ENCODE data around the gene WDTC1. TPM values are rescaled to one million over a fixed set of nuclear protein-coding genes. Genes with fewer than 3 reads are reported as not detected.

WDTC1 gene
- total RNA-seq, 2 experiments from 2014 or later = 45.4 to 47.1 TPM

DNA sequence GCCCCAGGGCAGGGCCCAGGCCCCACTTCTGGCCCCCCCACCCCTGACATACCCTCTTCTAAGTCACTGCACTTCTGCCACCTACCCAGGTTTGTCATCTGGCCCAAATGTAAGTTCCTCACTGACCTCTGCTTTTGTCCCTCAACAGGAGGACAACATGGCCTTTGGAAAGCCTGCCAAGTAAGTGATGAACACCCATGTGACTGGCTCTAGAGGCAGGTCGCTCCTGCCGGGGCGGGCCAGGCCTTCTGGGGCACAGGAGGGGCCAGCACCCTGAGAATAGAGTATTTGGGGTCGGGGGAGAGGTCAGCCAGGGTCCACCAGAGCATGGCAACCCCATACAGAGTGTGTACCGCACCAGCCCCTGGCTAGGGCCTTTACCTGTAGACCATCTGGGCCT, 97.5 kb downstream of the WDTC1 start:
- ChIA-PET POLR2A (interaction anchor here (1.4 to 3.1 kb wide), 4 partner anchors 9 to 25 kb away, joined by 3 to 19 read pairs (median 6); partner anchors contain the start of gene SYTL1), CTCF (interaction anchor here (0.8 to 3.0 kb wide), 25 partner anchors 9 to 767 kb away, joined by 3 to 45 read pairs (median 6); partner anchors contain the start of genes MAP3K6 and SYTL1)
- Mint-ChIP-seq H3K27ac (peak overlapping the region; percentile 68), H3K36me3 (ENCODE audit: low read depth) (peaks cover 68% of the 10 kb centered on the region), H3K9me3 (no peaks in the 10 kb centered on the region), H3K4me1 (peaks cover 36% of the 10 kb centered on the region), H3K27me3 (no peaks in the 10 kb centered on the region), H3K4me3 (no peak overlapping the region)
- no peak for DNase-seq

DNA sequence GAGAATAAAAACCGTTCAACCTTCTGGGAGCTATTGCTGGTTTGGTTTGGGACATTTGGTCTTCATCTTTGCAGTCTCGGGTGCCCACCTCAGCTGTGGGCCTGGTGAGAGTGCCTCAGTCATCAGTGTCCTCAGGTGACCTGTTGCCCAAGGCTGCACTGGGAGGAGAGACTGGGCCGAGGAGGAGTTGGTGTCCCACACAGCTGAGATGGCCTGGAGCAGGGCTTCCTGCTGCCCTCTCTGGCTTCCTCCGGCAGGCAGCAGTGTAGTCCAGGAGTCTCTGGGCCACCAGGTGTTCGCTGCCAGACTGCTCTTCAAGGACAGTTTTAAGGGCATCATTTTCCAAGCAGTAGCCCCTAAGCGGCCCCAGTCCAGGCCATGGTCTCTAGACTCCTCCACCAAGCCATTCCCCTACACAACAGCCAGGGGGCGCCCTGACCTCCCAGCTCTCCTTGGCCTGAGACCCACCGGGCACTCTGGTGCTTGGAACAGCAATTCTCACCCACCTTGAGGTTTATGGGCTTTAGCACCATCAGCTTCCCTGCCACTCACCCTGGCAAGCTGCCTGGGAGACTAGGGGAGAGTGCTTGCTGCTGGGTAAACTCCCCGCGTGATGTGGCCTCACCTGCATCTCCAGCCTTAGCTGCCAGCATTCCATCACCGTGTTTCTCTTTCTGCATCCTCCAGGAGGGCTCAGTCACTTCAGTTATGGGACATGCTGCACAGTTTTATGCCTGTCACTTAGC, 98.3 kb downstream of the WDTC1 start:
- H3K4me3 Mint-ChIP-seq = no peak overlapping the region
- peak; percentile 66 for DNase-seq
- no peaks in the 10 kb centered on the region for H3K27me3 Mint-ChIP-seq
- ChIA-PET POLR2A (interaction anchor here (1.1 to 3.1 kb wide), 6 partner anchors 9 to 29 kb away, joined by 3 to 19 read pairs (median 5); partner anchors contain the start of gene SYTL1), CTCF (interaction anchor here (0.6 to 3.0 kb wide), 31 partner anchors 9 to 768 kb away, joined by 3 to 45 read pairs (median 4); partner anchors contain the start of genes MAP3K6, SLC9A1, SYTL1 and WDTC1)
- H3K27ac Mint-ChIP-seq = peak overlapping the region; percentile 68
- H3K9me3 Mint-ChIP-seq = no peaks in the 10 kb centered on the region
- peaks cover 34% of the 10 kb centered on the region for H3K4me1 Mint-ChIP-seq
- H3K36me3 Mint-ChIP-seq (ENCODE audit: low read depth) = peaks cover 66% of the 10 kb centered on the region

DNA sequence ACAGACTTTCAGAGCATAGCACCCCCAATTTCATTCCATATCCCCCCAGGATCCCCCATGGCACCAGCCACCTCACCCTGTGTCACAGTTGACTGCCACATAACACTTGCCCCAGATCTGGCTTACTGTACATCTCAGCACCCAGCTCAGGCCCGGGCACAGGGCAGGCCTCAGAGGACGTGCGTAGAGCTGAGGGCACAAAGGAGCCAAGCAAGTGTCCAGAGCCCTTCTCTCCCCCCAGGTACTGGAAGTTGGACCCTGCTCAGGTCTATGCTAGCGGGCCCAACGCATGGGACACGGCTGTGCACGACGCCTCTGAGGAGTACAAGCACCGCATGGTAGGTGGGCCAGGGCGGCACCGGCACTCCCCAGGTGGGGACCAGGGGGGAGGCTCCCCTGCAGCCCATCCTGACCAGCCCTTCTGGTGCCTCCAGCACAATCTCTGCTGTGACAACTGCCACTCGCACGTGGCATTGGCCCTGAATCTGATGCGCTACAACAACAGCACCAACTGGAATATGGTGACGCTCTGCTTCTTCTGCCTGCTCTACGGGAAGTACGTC, 99.4 kb downstream of the WDTC1 start:
- CTCF ChIA-PET = interaction anchor here (0.6 to 3.0 kb wide), 15 partner anchors 10 to 420 kb away, joined by 3 to 45 read pairs (median 6); partner anchors contain the start of genes SYTL1 and WDTC1
- Mint-ChIP-seq H3K36me3 (ENCODE audit: low read depth) (peaks cover 61% of the 10 kb centered on the region), H3K9me3 (no peaks in the 10 kb centered on the region), H3K4me1 (peaks cover 29% of the 10 kb centered on the region), H3K27ac (no peak overlapping the region), H3K4me3 (no peak overlapping the region), H3K27me3 (no peaks in the 10 kb centered on the region)
- POLR2A ChIA-PET = interaction anchor here (1.4 to 3.1 kb wide), 2 partner anchors 8 to 10 kb away, joined by 6 to 19 read pairs; partner anchors contain the start of gene SYTL1
- DNase-seq = no peak

DNA sequence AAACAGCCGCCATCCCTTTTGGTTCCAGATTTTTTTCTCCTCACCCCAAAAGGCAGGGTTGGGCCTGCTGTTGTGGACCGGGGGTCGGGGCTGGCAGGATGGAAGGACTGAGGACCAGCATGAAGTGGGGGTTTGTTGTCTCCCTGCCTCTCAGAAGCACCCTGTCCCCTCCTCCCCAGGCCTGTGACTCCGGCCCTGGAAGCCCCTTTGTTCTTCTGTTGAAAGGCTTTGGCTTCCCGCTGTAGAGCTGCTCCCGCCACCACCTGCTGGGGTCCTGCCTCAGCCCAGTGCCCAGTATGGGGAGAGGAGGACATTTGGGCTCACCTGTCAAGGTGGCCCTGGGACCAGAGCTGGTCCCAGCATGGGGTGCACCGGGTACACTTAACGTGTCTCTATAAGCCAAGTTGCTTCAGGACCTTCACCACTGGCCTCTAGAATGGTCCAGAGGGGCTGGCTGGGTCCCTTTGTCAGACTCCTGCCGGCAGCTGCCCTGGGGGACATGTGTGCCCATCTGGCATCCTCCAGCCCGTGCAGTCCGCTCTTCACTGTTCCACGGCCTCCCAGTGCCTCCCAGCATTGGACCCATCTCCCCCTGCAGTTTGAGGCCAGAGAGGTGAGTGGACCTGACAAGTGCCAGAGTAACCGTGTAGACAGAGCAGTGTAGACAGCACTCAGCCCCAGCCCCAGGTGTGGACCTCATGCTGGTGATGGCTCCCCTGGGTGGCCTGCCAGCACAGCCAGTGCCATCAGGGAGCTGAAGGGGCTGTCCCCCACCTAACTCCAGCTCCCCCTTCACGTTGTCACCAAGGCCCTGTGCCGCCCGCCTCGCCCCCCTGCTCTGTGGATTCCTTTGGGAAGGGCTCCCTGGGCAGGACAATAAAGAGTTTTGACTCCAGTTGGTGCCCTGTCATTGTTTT, 101.3 kb downstream of the WDTC1 start:
- peaks cover 52% of the 10 kb centered on the region for H3K36me3 Mint-ChIP-seq (ENCODE audit: low read depth)
- ChIA-PET CTCF (interaction anchor here (1.0 kb wide), 1 partner anchor 21 kb away, joined by 4 read pairs; no protein-coding TSS in a partner anchor), POLR2A (interaction anchor here (0.6 to 1.2 kb wide), 3 partner anchors 13 to 433 kb away, joined by 3 to 5 read pairs (median 3); no protein-coding TSS in a partner anchor)
- no peaks in the 10 kb centered on the region for H3K9me3 Mint-ChIP-seq
- no peak overlapping the region for H3K4me3 Mint-ChIP-seq
- no peak overlapping the region for H3K27ac Mint-ChIP-seq
- H3K4me1 Mint-ChIP-seq = peaks cover 40% of the 10 kb centered on the region
- no peaks in the 10 kb centered on the region for H3K27me3 Mint-ChIP-seq
- no peak for DNase-seq

DNA sequence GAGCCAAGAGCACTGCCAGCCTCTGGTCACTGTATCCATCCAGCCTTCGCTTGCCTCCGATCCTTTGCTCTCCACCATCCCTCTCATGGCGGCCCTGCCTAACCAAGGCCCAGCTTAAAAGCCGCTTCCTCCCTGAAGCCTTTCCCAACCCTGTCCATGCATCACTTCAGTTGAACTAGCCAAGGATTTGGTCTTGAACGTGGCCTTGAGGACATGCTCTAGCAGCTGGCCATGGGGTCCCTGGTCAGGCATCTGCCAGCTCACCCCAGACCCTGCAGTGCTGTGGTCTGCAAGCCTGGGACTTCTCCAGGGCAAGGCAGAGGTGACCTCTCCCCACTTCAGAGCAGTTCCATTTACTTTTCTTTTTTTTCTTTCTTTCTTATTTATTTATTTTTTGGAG, 102.3 kb downstream of the WDTC1 start:
- Mint-ChIP-seq H3K4me3 (no peak overlapping the region), H3K4me1 (peaks cover 40% of the 10 kb centered on the region), H3K27me3 (no peaks in the 10 kb centered on the region), H3K27ac (no peak overlapping the region), H3K9me3 (no peaks in the 10 kb centered on the region), H3K36me3 (ENCODE audit: low read depth) (peaks cover 47% of the 10 kb centered on the region)
- DNase-seq = no peak
- POLR2A ChIA-PET = interaction anchor here (0.6 to 1.2 kb wide), 2 partner anchors 51 to 434 kb away, joined by 3 read pairs; no protein-coding TSS in a partner anchor
- CTCF ChIA-PET = interaction anchor here (0.9 to 1.0 kb wide), 2 partner anchors 20 to 21 kb away, joined by 3 to 4 read pairs; no protein-coding TSS in a partner anchor

DNA sequence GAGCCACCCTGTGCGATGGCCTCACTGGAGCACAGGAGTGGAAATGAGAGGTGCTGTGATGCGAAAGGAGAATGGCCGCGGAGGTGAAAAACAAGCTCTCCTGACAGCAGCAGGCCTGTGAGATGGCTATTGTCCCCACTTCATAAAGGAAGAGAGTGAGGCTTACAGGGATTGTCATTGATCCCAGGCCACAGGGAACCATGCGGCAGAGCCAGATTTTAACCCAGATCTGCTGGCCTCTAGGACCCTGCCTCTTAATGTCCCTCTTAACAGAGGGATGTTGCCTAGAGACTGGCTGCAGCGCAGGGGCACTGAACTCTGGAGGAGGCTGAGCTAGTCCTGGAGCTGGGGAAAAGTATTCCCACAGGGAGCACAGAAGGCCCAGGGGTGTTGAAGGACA, 104.3 kb downstream of the WDTC1 start:
- Mint-ChIP-seq H3K36me3 (ENCODE audit: low read depth) (peaks cover 40% of the 10 kb centered on the region), H3K27ac (no peak overlapping the region), H3K9me3 (no peaks in the 10 kb centered on the region), H3K4me3 (no peak overlapping the region), H3K4me1 (peaks cover 32% of the 10 kb centered on the region), H3K27me3 (no peaks in the 10 kb centered on the region)
- CTCF ChIA-PET = interaction anchor here (0.5 kb wide), 1 partner anchor 15 kb away, joined by 3 read pairs; no protein-coding TSS in a partner anchor
- no peak for DNase-seq
- POLR2A ChIA-PET = interaction anchor here (0.9 kb wide), 1 partner anchor 18 kb away, joined by 3 read pairs; no protein-coding TSS in a partner anchor

DNA sequence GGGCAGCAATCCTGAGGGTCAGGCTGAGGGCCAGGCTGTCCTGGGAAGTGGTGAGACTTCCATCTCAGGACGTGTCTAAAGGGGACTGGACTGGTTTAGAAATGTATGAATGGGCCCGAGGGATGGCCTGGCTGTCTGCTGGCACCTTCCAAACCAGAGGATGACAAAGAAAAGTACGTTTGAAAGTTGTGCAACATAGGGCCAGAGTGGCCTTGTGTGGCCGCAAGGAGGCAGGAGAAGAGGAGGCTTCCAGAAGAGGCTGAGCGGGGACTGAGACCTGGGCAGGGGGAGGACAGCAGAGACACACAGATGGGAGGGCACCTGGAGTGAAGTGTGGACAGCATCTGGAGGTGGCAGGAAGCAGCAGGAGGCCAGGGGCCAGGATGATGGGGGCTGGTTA, 104.8 kb downstream of the WDTC1 start:
- H3K9me3 Mint-ChIP-seq = no peaks in the 10 kb centered on the region

DNA sequence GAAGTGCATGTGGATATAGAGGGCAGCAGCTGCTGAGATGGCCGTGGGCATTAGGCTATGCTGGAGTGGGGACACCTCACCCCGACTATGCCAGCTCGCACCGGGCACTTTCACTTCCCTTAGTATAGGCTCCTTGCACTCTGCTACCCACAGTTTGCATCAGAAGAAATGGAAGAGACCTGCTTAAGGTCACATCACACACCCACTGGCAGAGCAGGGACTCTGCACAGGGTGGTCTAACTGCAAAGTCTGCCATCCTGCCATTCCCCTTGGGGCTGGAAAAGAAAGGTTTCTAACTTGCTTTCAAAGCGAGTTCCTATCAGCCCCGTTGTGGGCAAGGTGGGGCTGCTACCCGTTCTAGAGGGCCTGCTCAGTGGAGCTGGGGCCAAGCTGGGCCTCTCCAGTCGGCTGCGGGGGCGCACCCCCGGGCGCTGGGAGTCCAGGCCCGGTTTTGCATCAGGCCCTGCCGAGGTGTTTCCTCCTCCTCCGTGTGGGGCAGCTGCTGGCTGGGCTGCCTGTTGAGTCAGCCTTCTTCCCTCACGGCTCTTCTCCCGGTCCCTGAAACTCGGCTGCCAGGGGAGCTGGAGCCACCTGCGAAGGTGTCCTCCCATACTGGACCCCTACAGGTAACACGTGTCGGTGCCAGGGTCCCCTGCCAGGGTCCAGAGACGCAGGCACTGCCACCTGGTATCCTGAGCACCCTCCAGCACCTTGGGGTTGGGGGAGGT, 107.3 kb downstream of the WDTC1 start, which contains the start of gene SYTL1:
SYTL1 (plus strand) TSS at position 498 of the 728 bp plus-strand sequence. CDS start 3,313 bp downstream, outside the sequence.
- POLR2A ChIA-PET = interaction anchor here (0.9 to 5.6 kb wide), 11 partner anchors 10 to 384 kb away, joined by 3 to 93 read pairs (median 4); partner anchors contain the start of genes FAM76A, MAP3K6, TMEM222 and WASF2

More for the DNA sequence above, 104.8 kb downstream of the WDTC1 start:
- Mint-ChIP-seq H3K4me1 (peaks cover 35% of the 10 kb centered on the region), H3K4me3 (no peak overlapping the region), H3K27ac (no peak overlapping the region), H3K36me3 (ENCODE audit: low read depth) (peaks cover 35% of the 10 kb centered on the region), H3K27me3 (no peaks in the 10 kb centered on the region)
- CTCF ChIA-PET = interaction anchor here (0.5 kb wide), 1 partner anchor 15 kb away, joined by 3 read pairs; no protein-coding TSS in a partner anchor
- no peak for DNase-seq
- POLR2A ChIA-PET = interaction anchor here (0.9 kb wide), 1 partner anchor 17 kb away, joined by 3 read pairs; no protein-coding TSS in a partner anchor

DNA sequence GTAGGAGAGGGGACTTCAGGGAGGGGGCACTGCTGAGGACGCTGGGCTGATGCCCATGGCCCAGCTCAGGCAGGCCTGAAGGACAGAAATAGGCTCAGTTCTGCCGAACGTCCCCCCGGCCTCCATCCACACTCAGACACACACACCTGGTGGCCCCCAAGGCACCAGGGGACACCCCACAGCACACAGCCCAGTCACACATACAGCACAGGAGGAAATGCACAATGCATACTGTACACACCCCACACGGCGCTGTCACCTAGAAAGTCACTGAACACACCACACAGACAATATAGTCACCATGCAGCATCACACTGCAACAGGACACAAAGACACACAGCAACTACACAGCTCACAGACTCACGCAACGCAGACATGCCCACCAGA, 108.0 kb downstream of the WDTC1 start:
- peak overlapping the region; percentile 93 for H3K4me3 Mint-ChIP-seq
- peaks cover 50% of the 10 kb centered on the region for H3K4me1 Mint-ChIP-seq
- ChIA-PET POLR2A (interaction anchor here (0.9 to 5.6 kb wide), 12 partner anchors 10 to 383 kb away, joined by 3 to 93 read pairs (median 4); partner anchors contain the start of genes FAM76A, MAP3K6, TMEM222 and WASF2), CTCF (interaction anchor here (0.9 to 5.4 kb wide), 9 partner anchors 10 to 52 kb away, joined by 3 to 45 read pairs (median 5); partner anchors contain the start of gene MAP3K6)
- peak overlapping the region; percentile 95 for H3K27ac Mint-ChIP-seq
- H3K9me3 Mint-ChIP-seq = no peaks in the 10 kb centered on the region
- H3K36me3 Mint-ChIP-seq (ENCODE audit: low read depth) = peaks cover 31% of the 10 kb centered on the region
- H3K27me3 Mint-ChIP-seq = no peaks in the 10 kb centered on the region
- peak; percentile 58 for DNase-seq

More for the DNA sequence above, 107.3 kb downstream of the WDTC1 start, which contains the start of gene SYTL1:
- DNase-seq = peak; percentile 79
- Mint-ChIP-seq H3K36me3 (ENCODE audit: low read depth) (peaks cover 28% of the 10 kb centered on the region), H3K4me1 (peaks cover 46% of the 10 kb centered on the region), H3K4me3 (peak within 1 kb of the TSS; percentile 93), H3K9me3 (no peaks in the 10 kb centered on the region), H3K27ac (peak within 1 kb of the TSS; percentile 95), H3K27me3 (no peaks in the 10 kb centered on the region)
- CTCF ChIA-PET = interaction anchor here (0.9 to 5.4 kb wide), 8 partner anchors 9 to 53 kb away, joined by 3 to 45 read pairs (median 5); partner anchors contain the start of gene MAP3K6

DNA sequence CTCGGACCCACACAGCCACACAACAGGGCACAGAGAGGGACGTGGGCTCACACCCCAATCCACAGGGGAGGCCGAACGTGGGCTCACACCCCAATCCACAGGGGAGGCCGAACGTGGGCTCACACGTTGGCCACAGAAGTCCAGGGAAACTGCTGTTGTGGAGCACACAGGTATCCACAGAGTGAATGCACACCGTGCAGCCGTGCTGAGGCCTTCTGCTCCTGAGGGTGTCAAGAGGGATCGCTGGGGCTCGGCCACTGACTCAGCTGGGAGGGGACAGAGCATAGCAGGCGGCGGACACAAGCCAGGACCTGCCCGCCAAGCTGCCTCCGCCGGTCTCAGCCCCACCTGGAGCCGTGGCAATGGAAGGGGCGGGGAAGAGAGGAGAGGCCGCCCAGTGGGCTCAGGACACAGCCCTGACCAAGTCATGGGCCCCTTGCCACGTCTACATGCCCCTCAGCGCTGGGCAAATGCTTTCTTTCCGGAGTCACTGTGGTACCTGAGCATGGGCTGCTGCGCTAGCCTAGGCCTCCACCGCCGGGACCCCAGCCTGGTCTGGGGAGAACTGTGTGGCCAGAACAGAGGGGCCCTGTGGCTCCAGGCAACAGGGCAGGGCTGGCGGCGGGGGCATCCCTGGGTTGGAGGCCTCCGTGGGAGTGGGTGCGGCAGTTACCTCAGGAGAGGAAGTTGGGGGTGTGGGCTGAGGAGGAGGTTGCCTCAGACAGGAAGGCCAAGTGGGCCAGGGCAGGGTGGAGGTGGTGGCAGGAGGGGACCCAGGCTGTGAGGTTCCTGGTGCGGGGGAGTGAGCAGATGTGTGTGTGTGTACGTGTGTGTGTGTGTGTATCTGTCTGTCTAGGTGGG, 108.6 kb downstream of the WDTC1 start:
- peak; percentile 85 for DNase-seq
- Mint-ChIP-seq H3K4me1 (peaks cover 53% of the 10 kb centered on the region), H3K36me3 (ENCODE audit: low read depth) (peaks cover 35% of the 10 kb centered on the region), H3K27ac (peak overlapping the region; percentile 95), H3K9me3 (no peaks in the 10 kb centered on the region), H3K27me3 (no peaks in the 10 kb centered on the region), H3K4me3 (peak overlapping the region; percentile 93)
- CTCF ChIA-PET = interaction anchor here (1.0 to 5.4 kb wide), 6 partner anchors 10 to 320 kb away, joined by 3 to 45 read pairs (median 6); partner anchors contain the start of gene MAP3K6
- POLR2A ChIA-PET = interaction anchor here (1.1 to 5.6 kb wide), 10 partner anchors 8 to 383 kb away, joined by 3 to 93 read pairs (median 5); partner anchors contain the start of genes FAM76A, MAP3K6, TMEM222 and WASF2

All from activated CD4-positive, alpha-beta memory T cell treated with anti-CD3 and anti-CD28 coated beads, Interleukin-2, amount 10 ng/mL, durations not matched to agents 7 days and 5 days (primary cell).